ENCODE measurements around the gene SLC41A1. TPM values are rescaled to one million over a fixed set of nuclear protein-coding genes. Genes with fewer than 3 reads are reported as not detected.

Gene SLC41A1
- total RNA-seq, 3 donors from 2014 or later = 13.9 to 18.0 (median 16.8) TPM

DNA sequence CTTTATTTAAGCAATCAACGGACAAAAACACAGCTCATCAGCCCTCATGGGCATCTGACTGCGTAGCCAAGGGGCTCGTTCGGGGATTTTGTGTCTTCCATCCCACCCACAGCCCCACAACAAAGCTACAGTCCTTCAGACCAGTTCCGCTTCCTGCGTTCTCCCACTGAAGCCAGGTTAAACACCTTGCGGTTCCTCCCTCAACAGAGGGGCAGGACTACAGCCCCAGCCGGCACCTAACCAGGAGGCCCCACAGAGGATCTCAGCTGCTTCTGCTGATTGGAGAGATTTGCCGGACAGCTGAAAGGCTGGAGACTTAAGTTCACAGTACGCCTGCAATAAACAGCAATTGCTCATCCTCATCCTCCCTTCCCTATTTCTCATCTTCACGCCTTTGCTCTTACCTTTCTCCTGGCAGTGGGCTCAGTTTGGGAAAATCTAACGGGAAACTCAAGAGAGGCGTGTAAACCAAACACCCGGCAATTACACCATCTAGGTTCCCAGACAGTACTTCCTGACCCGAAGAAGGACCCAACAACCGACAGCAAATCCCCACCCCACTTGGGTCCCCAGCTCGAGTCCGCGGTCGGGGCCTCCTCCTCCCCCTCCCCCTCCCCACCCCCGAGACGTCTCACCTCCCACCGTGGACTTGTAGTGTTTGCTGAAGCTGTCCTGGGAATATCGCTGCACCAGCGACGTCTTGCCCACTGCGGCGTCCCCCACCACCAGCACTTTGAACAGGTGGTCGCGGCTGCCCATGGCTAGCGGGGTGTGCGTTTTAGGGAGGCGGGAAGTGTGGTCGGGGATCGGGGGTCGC is 38.6 kb downstream of the SLC41A1 start:
- Histone ChIP-seq H3K4me1 (no peaks in the 10 kb centered on the region), H3K9me3 (no peaks in the 10 kb centered on the region), H3K27ac (peak overlapping the region; percentile 70 to 71), H3K36me3 (no peaks in the 10 kb centered on the region), H3K27me3 (no peaks in the 10 kb centered on the region), H3K4me3 (peak overlapping the region; percentile 83 to 90 (median 89))
- intact Hi-C loops (cut with DNase I; ENCODE audit: low total_unique reads) = no loop called here
- no peak for TF ChIP-seq POLR2AphosphoS5 (IDR thresholded peaks at IDR 0.05)
- TF ChIP-seq POLR2A (IDR thresholded peaks at IDR 0.05) = no peak
- TF ChIP-seq, protein P1, sequence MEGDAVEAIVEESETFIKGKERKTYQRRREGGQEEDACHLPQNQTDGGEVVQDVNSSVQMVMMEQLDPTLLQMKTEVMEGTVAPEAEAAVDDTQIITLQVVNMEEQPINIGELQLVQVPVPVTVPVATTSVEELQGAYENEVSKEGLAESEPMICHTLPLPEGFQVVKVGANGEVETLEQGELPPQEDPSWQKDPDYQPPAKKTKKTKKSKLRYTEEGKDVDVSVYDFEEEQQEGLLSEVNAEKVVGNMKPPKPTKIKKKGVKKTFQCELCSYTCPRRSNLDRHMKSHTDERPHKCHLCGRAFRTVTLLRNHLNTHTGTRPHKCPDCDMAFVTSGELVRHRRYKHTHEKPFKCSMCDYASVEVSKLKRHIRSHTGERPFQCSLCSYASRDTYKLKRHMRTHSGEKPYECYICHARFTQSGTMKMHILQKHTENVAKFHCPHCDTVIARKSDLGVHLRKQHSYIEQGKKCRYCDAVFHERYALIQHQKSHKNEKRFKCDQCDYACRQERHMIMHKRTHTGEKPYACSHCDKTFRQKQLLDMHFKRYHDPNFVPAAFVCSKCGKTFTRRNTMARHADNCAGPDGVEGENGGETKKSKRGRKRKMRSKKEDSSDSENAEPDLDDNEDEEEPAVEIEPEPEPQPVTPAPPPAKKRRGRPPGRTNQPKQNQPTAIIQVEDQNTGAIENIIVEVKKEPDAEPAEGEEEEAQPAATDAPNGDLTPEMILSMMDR (IDR thresholded peaks at IDR 0.05) = no peak
- no peak for DNase-seq (ENCODE audit: low spot score in 2 of 2)

DNA sequence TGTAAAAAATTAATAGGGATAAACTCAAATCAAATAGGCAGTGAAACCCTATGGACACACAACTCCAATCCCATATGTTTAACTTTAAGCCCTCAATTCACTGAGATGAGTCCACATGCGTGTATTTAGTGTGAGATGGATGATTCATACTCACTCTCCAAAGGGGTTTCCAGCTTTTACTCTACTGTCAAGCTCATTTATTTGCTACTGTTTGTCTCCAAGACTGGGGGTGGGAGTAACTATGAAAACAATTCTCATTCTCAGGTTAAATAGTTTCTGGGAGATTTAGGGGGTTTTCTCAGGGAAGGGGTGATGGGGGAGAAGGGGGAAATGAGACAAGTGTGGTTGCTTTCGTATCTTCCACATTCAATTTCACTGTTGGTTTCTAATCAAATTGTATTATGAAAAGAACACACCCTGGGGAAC is 40.4 kb downstream of the SLC41A1 start:
- Histone ChIP-seq H3K27me3 (no peaks in the 10 kb centered on the region), H3K36me3 (no peaks in the 10 kb centered on the region), H3K4me1 (no peaks in the 10 kb centered on the region), H3K4me3 (no peak overlapping the region), H3K27ac (no peak overlapping the region), H3K9me3 (no peaks in the 10 kb centered on the region)
- TF ChIP-seq POLR2AphosphoS5 (IDR thresholded peaks at IDR 0.05) = no peak
- TF ChIP-seq, protein P1 (IDR thresholded peaks at IDR 0.05) = no peak
- no peak for TF ChIP-seq POLR2A (IDR thresholded peaks at IDR 0.05)
- no peak for DNase-seq (ENCODE audit: low spot score in 2 of 2)
- intact Hi-C loops (cut with DNase I; ENCODE audit: low total_unique reads) = no loop called here

DNA sequence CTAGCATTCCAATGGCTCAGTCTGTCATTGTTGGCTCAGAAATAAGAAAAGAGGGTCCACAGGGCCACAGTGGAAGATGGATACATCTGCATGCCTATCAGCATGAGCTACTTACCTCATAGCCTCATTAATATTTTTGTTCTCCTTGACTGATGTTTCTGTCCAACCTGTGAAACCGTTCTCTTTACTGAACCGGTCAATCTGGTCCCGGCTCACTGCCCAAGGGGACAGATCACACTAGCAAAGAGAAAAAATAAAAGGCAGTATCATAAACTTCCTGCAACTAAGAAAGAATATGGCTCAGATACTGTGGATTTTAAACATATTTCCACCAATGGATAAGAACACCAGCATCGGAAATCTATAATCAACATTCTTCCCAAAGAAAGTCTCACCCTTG is 42.4 kb downstream of the SLC41A1 start:
- DNase-seq (ENCODE audit: low spot score in 2 of 2) = peak; percentile 50 to 62

DNA sequence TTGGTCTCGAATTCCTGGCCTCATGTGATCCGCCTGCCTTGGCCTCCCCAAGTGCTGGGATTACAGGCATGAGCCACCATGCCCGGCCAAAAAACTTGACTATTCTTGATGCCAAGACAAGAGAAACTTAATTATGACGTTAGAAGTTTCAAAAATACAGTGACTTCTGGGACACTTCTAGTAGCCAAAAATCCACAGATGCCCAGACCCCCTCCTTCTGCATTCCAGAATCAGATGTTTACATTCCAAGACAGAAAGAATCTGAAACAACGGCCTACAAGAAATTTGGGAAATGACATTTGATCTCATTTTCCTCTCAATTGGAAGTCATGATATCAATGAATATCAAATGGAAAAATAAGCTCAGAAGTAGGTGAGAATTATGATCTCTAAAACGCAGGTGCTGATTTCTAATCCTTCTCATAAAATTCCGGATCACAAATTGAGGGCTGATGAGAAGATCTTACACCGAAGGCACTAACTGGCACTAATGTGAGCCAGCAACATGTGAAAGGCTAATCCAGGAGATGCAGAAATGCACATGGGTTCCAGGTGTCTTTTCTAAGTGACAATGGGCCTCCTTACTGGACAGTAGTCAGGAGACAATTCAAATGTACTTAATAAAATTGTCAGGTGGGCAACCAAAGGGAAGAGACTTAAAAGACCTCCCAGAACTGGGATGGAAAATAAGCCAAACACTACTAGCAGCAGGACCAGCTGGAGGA is 43.2 kb downstream of the SLC41A1 start:
- H3K36me3 ChIP-seq = no peaks in the 10 kb centered on the region
- no peak for DNase-seq (ENCODE audit: low spot score in 2 of 2)
- H3K9me3 ChIP-seq = no peaks in the 10 kb centered on the region
- intact Hi-C loops (cut with DNase I; ENCODE audit: low total_unique reads) = no loop called here
- no peaks in the 10 kb centered on the region for H3K4me1 ChIP-seq
- H3K27me3 ChIP-seq = no peaks in the 10 kb centered on the region
- no peak overlapping the region for H3K4me3 ChIP-seq
- peak overlapping the region; percentile 25 to 46 for H3K27ac ChIP-seq
- TF ChIP-seq, protein P1 (IDR thresholded peaks at IDR 0.05) = no peak
- TF ChIP-seq POLR2A (IDR thresholded peaks at IDR 0.05) (no peak), POLR2AphosphoS5 (IDR thresholded peaks at IDR 0.05) (no peak)

More for the DNA sequence above, 42.4 kb downstream of the SLC41A1 start:
- Histone ChIP-seq H3K4me3 (no peak overlapping the region), H3K9me3 (no peaks in the 10 kb centered on the region), H3K36me3 (no peaks in the 10 kb centered on the region), H3K27me3 (no peaks in the 10 kb centered on the region), H3K27ac (peak overlapping the region; percentile 40 to 68), H3K4me1 (no peaks in the 10 kb centered on the region)
- TF ChIP-seq POLR2A (IDR thresholded peaks at IDR 0.05) = no peak
- TF ChIP-seq, protein P1 (IDR thresholded peaks at IDR 0.05) = no peak
- TF ChIP-seq POLR2AphosphoS5 (IDR thresholded peaks at IDR 0.05) = no peak
- intact Hi-C loops (cut with DNase I; ENCODE audit: low total_unique reads) = no loop called here

DNA sequence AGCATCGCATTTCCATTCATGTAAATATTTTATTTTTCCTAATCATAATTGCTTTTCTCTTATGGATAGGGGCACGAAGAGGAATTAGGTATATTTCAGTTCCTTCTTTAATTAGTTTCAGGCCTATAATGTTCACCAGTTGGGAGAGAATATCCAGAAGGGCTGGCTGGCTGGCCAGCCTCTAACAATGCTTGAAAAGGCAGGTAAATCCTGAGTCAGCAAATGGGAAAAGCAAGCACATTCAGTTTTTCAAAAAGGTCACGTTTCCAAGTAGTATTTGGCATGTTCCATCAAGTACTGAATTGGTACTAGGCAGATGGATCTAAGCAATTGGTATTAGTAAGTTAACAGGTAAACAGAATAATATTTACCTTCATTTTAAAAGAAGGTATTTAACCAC is 45.8 kb downstream of the SLC41A1 start:
- no peaks in the 10 kb centered on the region for H3K27me3 ChIP-seq
- H3K4me3 ChIP-seq = no peak overlapping the region
- intact Hi-C loops (cut with DNase I; ENCODE audit: low total_unique reads) = no loop called here
- DNase-seq (ENCODE audit: low spot score in 2 of 2) = no peak
- no peak overlapping the region for H3K27ac ChIP-seq
- TF ChIP-seq POLR2A (IDR thresholded peaks at IDR 0.05) = no peak
- TF ChIP-seq POLR2AphosphoS5 (IDR thresholded peaks at IDR 0.05) = no peak
- TF ChIP-seq, protein P1 (IDR thresholded peaks at IDR 0.05) = no peak
- H3K9me3 ChIP-seq = no peaks in the 10 kb centered on the region
- no peaks in the 10 kb centered on the region for H3K36me3 ChIP-seq
- no peaks in the 10 kb centered on the region for H3K4me1 ChIP-seq

Data from breast epithelium (tissue), 4 donors.